Heart right ventricle (tissue), 16 donors: Measurements from ENCODE around the gene UPF1. TPM values are rescaled to one million over a fixed set of nuclear protein-coding genes. Genes with fewer than 3 reads are reported as not detected.

Experiments
- ATAC-seq, 8 donors: fragments of 200-7000 bp; cut with Tn5 transposase; one replicate each; pipeline ENCODE4 v1.9.1; 2020; ENCODE audit warnings: mild to moderate bottlenecking in 8 of 8, moderate library complexity in 8 of 8, moderate number of reproducible peaks in 1 of 8
- DNase-seq, 2 donors: peaks; one replicate each; pipeline ENCODE4 v3.0.0-alpha.2; 2020
- H3K27ac ChIP-seq, 10 donors: fragments of 200-600 bp; sonication (generic) in 2 of 10; one replicate each; pipeline versions ENCODE4 v1.5.0 to v1.8.0; 2020 to 2022; ENCODE audit warnings: mild to moderate bottlenecking in 3 of 10
- H3K27me3 ChIP-seq, 7 donors: fragments of 200-600 bp; one replicate each; pipeline ENCODE4 v1.8.0; 2021 to 2022; ENCODE audit warnings: mild to moderate bottlenecking in 2 of 7
- H3K36me3 ChIP-seq, 9 donors: fragments of 200-600 bp; sonication (generic) in 1 of 9; one replicate each; pipeline versions ENCODE4 v1.5.0 to v1.8.0; 2020 to 2022; ENCODE audit warnings: mild to moderate bottlenecking in 2 of 9
- H3K4me1 ChIP-seq, 9 donors: fragments of 200-600 bp; sonication (generic) in 1 of 9; one replicate each; pipeline versions ENCODE4 v1.5.0 to v1.8.0; 2020 to 2022; ENCODE audit warnings: mild to moderate bottlenecking in 4 of 9
- H3K4me3 ChIP-seq, 10 donors: fragments of 200-600 bp; sonication (generic) in 2 of 10; one replicate each; pipeline versions ENCODE4 v1.5.0 to v1.8.0; 2020 to 2022; ENCODE audit warnings: mild to moderate bottlenecking in 7 of 10, moderate library complexity in 2 of 10
- H3K9me3 ChIP-seq, 11 donors: fragments of 200-600 bp in 10 of 11; sonication (generic) in 2 of 11; one replicate each; pipeline versions ENCODE4 v1.5.0 to v1.8.0; 2013 to 2022; ENCODE audit warnings: mild to moderate bottlenecking in 2 of 11, control low read depth in 1 of 11, moderate library complexity in 1 of 11
- WGBS, 2 donors: extraction: QIAGEN DNeasy Blood & Tissue Kit; methylation state at CpG; one replicate each; pipeline ENCODE4 v1.1.7; 2013; ENCODE audit warnings: inconsistent platforms in 1 of 2; 5-methylcytosine and 5-hydroxymethylcytosine counted together
- intact Hi-C, 10 donors: fragments of 100-400 bp; cut with DNase I; formaldehyde crosslinking; loops; one replicate each; pipeline versions ENCODE4 v1.11.1 to v1.14.2; 2022
- polyA plus RNA-seq, 2 donors: library from polyadenylated mRNA; stranded (reverse); fragments of 200-250 nt; gene quantifications; one replicate each; pipeline ENCODE4 v1.2.3, GENCODE V29; 2013
- total RNA-seq, 10 donors: library from RNA; stranded (reverse); fragmentation: NEBNext Ultra II Directional in 3 of 10; extraction: Animal tissue kit (Norgen Biotek cat#: 25700) in 3 of 10; gene quantifications; one replicate each; pipeline versions ENCODE4 v1.2.1 to v1.2.4, GENCODE V29; 2021 to 2023
- TF ChIP-seq, protein P1 (sequence below), 9 donors: fragments of 200-600 bp; sonication (generic) in 2 of 9; IDR thresholded peaks; one replicate each; pipeline versions ENCODE4 v1.5.0 to v1.8.0; 2021 to 2022; ENCODE audit warnings: antibody characterized with exemption in 9 of 9, mild to moderate bottlenecking in 5 of 9, moderate library complexity in 1 of 9
- donor health status: Arrhythmogenic right ventricular cardiomyopathy.
- donor health status: ischemic (EF 13 %, LVEDD 7.1; RV severe dilation, severe dysfunction).
- donor health status: healthy with polysubstance abuse.
- donor health status: DM: no; HTN: yes; CAD: no.
- donor health status: DM: no; HTN: no; CAD: no.
- donor health status: ischemic (EF 25% LVEDD 6.9; RV normal size, moderate dysfunction).
- donor health status: ischemic (EF 25% LVEDD 5.7; RV mildly dilated, moderate dysfunction).
- donor health status: healthy.
- donor health status: DM: yes; HTN: yes; CAD: no.
- donor health status: Ischemic cardiomyopathy.
- donor health status: ischemic (EF 35%, LVEDD 5.7; RV mildly dilated, moderate dysfunction).
- donor health status: nonischemic (EF 11% LVEDD 7.7; RV severe dilation, severe dysfunction).
- donor health status: DM: yes; HTN: yes; CAD: no.
- donor health status: PGD.
- donor health status: ischemic (EF 29% LVEDD 5.4; RV normal size, mild dysfunction).
- donor health status: nonischemic (EF 23%, LVEDD 6.1; RV moderate dilation, normal function).

UPF1 gene
- total and polyA plus RNA-seq, 12 donors: 25.2 to 44.3 (median 36.8) TPM

DNA sequence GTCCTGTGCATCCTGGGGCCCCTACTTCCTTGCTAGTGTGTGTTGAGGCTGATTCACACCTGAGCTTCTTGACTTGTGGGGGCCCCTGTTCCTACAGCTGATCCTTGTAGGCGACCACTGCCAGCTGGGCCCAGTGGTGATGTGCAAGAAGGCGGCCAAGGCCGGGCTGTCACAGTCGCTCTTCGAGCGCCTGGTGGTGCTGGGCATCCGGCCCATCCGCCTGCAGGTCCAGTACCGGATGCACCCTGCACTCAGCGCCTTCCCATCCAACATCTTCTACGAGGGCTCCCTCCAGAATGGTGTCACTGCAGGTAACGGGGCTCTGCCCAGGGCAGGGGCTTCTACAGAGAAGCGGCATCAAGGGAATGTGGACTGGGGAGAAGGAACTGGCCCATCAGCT lies 25.5 kb downstream of the UPF1 start:
- Histone ChIP-seq H3K4me3 (no peak overlapping the region), H3K27ac (no peak overlapping the region), H3K9me3 (no peaks in the 10 kb centered on the region), H3K27me3 (no peaks in the 10 kb centered on the region), H3K36me3 (peaks cover 11 to 100% (median 95%) of the 10 kb centered on the region in 9 donors), H3K4me1 (peaks cover 0 to 26% (median 18%) of the 10 kb centered on the region in 9 donors)
- 95 to 96% methylated on average over 13 of the region's 13 CpGs for WGBS, 2 donors
- intact Hi-C loops: loop anchor here in 2 of 10 donors (10.0 kb wide), 2 partner anchors 392 to 412 kb away; no protein-coding TSS in a partner anchor
- DNase-seq (no peak), ATAC-seq (no peak)
- TF ChIP-seq, protein P1, sequence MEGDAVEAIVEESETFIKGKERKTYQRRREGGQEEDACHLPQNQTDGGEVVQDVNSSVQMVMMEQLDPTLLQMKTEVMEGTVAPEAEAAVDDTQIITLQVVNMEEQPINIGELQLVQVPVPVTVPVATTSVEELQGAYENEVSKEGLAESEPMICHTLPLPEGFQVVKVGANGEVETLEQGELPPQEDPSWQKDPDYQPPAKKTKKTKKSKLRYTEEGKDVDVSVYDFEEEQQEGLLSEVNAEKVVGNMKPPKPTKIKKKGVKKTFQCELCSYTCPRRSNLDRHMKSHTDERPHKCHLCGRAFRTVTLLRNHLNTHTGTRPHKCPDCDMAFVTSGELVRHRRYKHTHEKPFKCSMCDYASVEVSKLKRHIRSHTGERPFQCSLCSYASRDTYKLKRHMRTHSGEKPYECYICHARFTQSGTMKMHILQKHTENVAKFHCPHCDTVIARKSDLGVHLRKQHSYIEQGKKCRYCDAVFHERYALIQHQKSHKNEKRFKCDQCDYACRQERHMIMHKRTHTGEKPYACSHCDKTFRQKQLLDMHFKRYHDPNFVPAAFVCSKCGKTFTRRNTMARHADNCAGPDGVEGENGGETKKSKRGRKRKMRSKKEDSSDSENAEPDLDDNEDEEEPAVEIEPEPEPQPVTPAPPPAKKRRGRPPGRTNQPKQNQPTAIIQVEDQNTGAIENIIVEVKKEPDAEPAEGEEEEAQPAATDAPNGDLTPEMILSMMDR (IDR thresholded peaks at IDR 0.05): no peak

GRCh38 chr19:18858906-18859646 lies 27.3 kb downstream of the UPF1 start:
- TF ChIP-seq, protein P1 (IDR thresholded peaks at IDR 0.05): no peak
- no peak overlapping the region for H3K4me3 ChIP-seq
- peaks cover 0 to 26% (median 18%) of the 10 kb centered on the region in 9 donors for H3K4me1 ChIP-seq
- DNase-seq: no peak
- H3K27me3 ChIP-seq: no peaks in the 10 kb centered on the region
- no peaks in the 10 kb centered on the region for H3K9me3 ChIP-seq
- intact Hi-C loops: loop anchor here in 2 of 10 donors (10.0 kb wide), 2 partner anchors 394 to 414 kb away; no protein-coding TSS in a partner anchor
- peaks cover 7 to 100% (median 96%) of the 10 kb centered on the region in 9 donors for H3K36me3 ChIP-seq
- 80 to 83% methylated on average over 21 of the region's 21 CpGs for WGBS, 2 donors
- no peak for ATAC-seq
- peak overlapping the region in 6 of 10 donors; percentile 8 to 48 (median 27) for H3K27ac ChIP-seq

GRCh38 chr19:18859676-18860301 lies 28.0 kb downstream of the UPF1 start:
- H3K4me3 ChIP-seq: no peak overlapping the region
- intact Hi-C loops: loop anchor here in 2 of 10 donors (5.0 to 10.0 kb wide), 3 partner anchors 257 to 415 kb away; no protein-coding TSS in a partner anchor
- peak overlapping the region in 7 of 10 donors; percentile 8 to 48 (median 36) for H3K27ac ChIP-seq
- H3K36me3 ChIP-seq: peaks cover 7 to 100% (median 95%) of the 10 kb centered on the region in 9 donors
- H3K4me1 ChIP-seq: peaks cover 0 to 26% (median 18%) of the 10 kb centered on the region in 9 donors
- DNase-seq (peak in 1 of 2 donors; percentile 78), ATAC-seq (peak; percentile 27 to 78 (median 69))
- TF ChIP-seq, protein P1 (IDR thresholded peaks at IDR 0.05): no peak
- 57 to 73% methylated on average over 12 of the region's 12 CpGs for WGBS, 2 donors
- H3K9me3 ChIP-seq: no peaks in the 10 kb centered on the region
- H3K27me3 ChIP-seq: no peaks in the 10 kb centered on the region

DNA sequence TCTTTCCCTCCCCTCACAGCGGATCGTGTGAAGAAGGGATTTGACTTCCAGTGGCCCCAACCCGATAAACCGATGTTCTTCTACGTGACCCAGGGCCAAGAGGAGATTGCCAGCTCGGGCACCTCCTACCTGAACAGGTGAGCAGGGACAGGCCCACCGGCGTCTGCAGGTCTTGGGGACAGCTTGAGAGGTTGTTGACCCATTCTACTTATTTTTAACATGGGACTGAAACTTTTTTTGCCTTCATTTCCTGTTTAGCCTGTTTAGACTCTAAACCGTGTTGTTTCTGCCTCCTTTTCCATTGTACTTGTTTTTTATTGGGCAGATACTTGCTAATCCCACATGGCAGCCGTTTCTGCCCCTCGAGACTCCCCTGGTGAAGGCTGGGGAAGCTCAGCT lies 28.5 kb downstream of the UPF1 start:
- TF ChIP-seq, protein P1 (IDR thresholded peaks at IDR 0.05): no peak
- DNase-seq (no peak), ATAC-seq (no peak)
- Histone ChIP-seq H3K27me3 (no peaks in the 10 kb centered on the region), H3K4me3 (no peak overlapping the region), H3K9me3 (no peaks in the 10 kb centered on the region), H3K27ac (peak overlapping the region in 5 of 10 donors; percentile 16 to 48 (median 39)), H3K36me3 (peaks cover 11 to 100% (median 95%) of the 10 kb centered on the region in 9 donors), H3K4me1 (peaks cover 0 to 26% (median 18%) of the 10 kb centered on the region in 9 donors)
- intact Hi-C loops: loop anchor here in 1 of 10 donors (5.0 kb wide), 1 partner anchor 258 kb away; no protein-coding TSS in a partner anchor
- WGBS, 2 donors: 59 to 64% methylated on average over 11 of the region's 11 CpGs
